Neural progenitor cell (in vitro differentiated cells): ENCODE measurements around the gene DIP2A. TPM values are rescaled to one million over a fixed set of nuclear protein-coding genes. Genes with fewer than 3 reads are reported as not detected.

ENCODE experiments used
- DNase-seq: peaks from one replicate; pipeline ENCODE4 v3.0.0-alpha.2; 2016; ENCODE audit warnings: low spot score
- H2AFZ ChIP-seq: fragments of 200-600 bp; sonication (generic); replicated peaks from 2 replicates; pipeline ENCODE4 v1.6.1; 2016; ENCODE audit warnings: antibody characterized with exemption
- H3F3A ChIP-seq: fragments of 200-600 bp; sonication (generic); 2 replicates; pipeline ENCODE4 v1.6.1; 2016; ENCODE audit warnings: antibody characterized with exemption, low read depth
- H3K27ac ChIP-seq: fragments of 200-600 bp; sonication (generic); 2 replicates; pipeline ENCODE4 v1.5.1; 2016; ENCODE audit warnings: mild to moderate bottlenecking
- H3K27me3 ChIP-seq: fragments of 200-600 bp; sonication (generic); 2 replicates; pipeline ENCODE4 v1.6.1; 2016; ENCODE audit warnings: mild to moderate bottlenecking, moderate library complexity
- H3K36me3 ChIP-seq: fragments of 200-600 bp; sonication (generic); 2 replicates; pipeline ENCODE4 v1.5.1; 2016
- H3K4me1 ChIP-seq: fragments of 200-600 bp; sonication (generic); 2 replicates; pipeline ENCODE4 v1.6.1; 2016; ENCODE audit warnings: mixed run types
- H3K4me2 ChIP-seq: fragments of 200-600 bp; sonication (generic); 2 replicates; pipeline ENCODE4 v1.6.1; 2016
- H3K4me3 ChIP-seq: fragments of 200-600 bp; sonication (generic); 2 replicates; pipeline ENCODE4 v1.5.1; 2016
- H3K79me2 ChIP-seq: fragments of 200-600 bp; sonication (generic); 2 replicates; pipeline ENCODE4 v1.6.1; 2016; ENCODE audit warnings: low read depth
- H3K9ac ChIP-seq: fragments of 200-600 bp; sonication (generic); 2 replicates; pipeline ENCODE4 v1.6.1; 2016
- H3K9me3 ChIP-seq: fragments of 200-600 bp; sonication (generic); 2 replicates; pipeline ENCODE4 v1.5.1; 2016; ENCODE audit warnings: low read depth
- H4K20me1 ChIP-seq: fragments of 200-600 bp; sonication (generic); 2 replicates; pipeline ENCODE4 v1.6.1; 2016; ENCODE audit warnings: low read depth
- H3K27ac Mint-ChIP-seq: 3 replicates; pipeline ENCODE4 v1.8.0; 2021; ENCODE audit warnings: mixed read lengths
- H3K27me3 Mint-ChIP-seq: 2 replicates; pipeline ENCODE4 v1.8.0; 2022; ENCODE audit warnings: low read depth, mild to moderate bottlenecking, inconsistent platforms, moderate library complexity, mixed read lengths; ENCODE audit not compliant: insufficient read depth
- H3K36me3 Mint-ChIP-seq: 3 replicates; pipeline ENCODE4 v1.8.0; 2021; ENCODE audit warnings: mixed read lengths
- H3K4me1 Mint-ChIP-seq: 3 replicates; pipeline ENCODE4 v1.8.0; 2021; ENCODE audit warnings: mixed read lengths
- H3K4me3 Mint-ChIP-seq: 3 replicates; pipeline ENCODE4 v1.8.0; 2021; ENCODE audit warnings: mild to moderate bottlenecking, moderate library complexity, mixed read lengths
- H3K9me3 Mint-ChIP-seq: 3 replicates; pipeline ENCODE4 v1.8.0; 2020; ENCODE audit warnings: mixed read lengths
- EZH2 ChIP-seq: fragments of 200-600 bp; sonication (generic); IDR thresholded peaks from 2 replicates; pipeline ENCODE4 v1.6.1; 2017; ENCODE audit warnings: antibody characterized with exemption, mild to moderate bottlenecking, moderate library complexity
- EZH2phosphoT487 ChIP-seq: fragments of 200-600 bp; sonication (generic); IDR thresholded peaks from 2 replicates; pipeline ENCODE4 v1.6.1; 2017; ENCODE audit warnings: antibody characterized with exemption
- total RNA-seq: library from RNA; depleted of rRNA; stranded (reverse); fragments of >200 nt; gene quantifications from 2 replicates; pipeline ENCODE4 v1.2.3, GENCODE V29; 2015; ENCODE audit warnings: low replicate concordance
- TF ChIP-seq, protein P1 (sequence below): fragments of 200-600 bp; sonication (generic); IDR thresholded peaks from 2 replicates; pipeline ENCODE4 v1.5.1; 2017; ENCODE audit warnings: antibody characterized with exemption, mild to moderate bottlenecking

The DIP2A gene
- total RNA-seq, 1 donor from 2014 or later = 50.7 TPM

DNA sequence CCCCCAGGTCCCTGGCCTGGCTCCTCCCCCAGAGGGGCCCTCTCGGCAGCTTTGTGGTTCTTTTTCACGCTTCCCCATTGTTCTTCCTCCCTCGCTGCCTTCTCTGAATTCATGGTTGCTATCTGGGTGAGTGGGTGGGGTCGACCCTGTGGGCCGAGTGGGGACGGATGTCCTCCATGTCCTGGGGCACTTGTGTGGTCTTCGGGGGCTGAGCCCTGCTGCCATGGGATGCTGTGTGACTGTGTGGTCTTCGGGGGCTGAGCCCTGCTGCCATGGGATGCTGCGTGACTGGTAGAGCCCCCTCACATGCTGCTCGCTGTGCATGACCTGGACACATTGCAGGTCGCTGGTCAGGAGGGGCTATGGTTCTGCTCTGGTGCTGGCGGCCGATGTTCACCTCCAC is 21.6 kb upstream of the DIP2A start:
- no peaks in the 10 kb centered on the region for H3K36me3 ChIP-seq

GRCh38 chr21:46437511-46437910 is 21.2 kb upstream of the DIP2A start:
- Histone ChIP-seq H4K20me1 (no peaks in the 10 kb centered on the region), H3K79me2 (no peaks in the 10 kb centered on the region), H3K27me3 (no peaks in the 10 kb centered on the region), H3F3A (no peaks in the 10 kb centered on the region), H3K36me3 (no peaks in the 10 kb centered on the region), H3K9ac (no peak overlapping the region), H3K4me1 (no peaks in the 10 kb centered on the region), H2AFZ (no peak overlapping the region), H3K27ac (no peak overlapping the region), H3K4me3 (no peak overlapping the region), H3K9me3 (no peaks in the 10 kb centered on the region), H3K4me2 (no peak overlapping the region)
- Mint-ChIP-seq H3K4me1 (peaks cover 7% of the 10 kb centered on the region), H3K9me3 (no peaks in the 10 kb centered on the region), H3K27ac (no peak overlapping the region), H3K4me3 (no peak overlapping the region), H3K36me3 (peaks cover 33% of the 10 kb centered on the region), H3K27me3 (peaks cover 3% of the 10 kb centered on the region)
- TF ChIP-seq EZH2 (no peak), EZH2phosphoT487 (no peak)
- TF ChIP-seq, protein P1, sequence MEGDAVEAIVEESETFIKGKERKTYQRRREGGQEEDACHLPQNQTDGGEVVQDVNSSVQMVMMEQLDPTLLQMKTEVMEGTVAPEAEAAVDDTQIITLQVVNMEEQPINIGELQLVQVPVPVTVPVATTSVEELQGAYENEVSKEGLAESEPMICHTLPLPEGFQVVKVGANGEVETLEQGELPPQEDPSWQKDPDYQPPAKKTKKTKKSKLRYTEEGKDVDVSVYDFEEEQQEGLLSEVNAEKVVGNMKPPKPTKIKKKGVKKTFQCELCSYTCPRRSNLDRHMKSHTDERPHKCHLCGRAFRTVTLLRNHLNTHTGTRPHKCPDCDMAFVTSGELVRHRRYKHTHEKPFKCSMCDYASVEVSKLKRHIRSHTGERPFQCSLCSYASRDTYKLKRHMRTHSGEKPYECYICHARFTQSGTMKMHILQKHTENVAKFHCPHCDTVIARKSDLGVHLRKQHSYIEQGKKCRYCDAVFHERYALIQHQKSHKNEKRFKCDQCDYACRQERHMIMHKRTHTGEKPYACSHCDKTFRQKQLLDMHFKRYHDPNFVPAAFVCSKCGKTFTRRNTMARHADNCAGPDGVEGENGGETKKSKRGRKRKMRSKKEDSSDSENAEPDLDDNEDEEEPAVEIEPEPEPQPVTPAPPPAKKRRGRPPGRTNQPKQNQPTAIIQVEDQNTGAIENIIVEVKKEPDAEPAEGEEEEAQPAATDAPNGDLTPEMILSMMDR = no peak
- no peak for DNase-seq

More for the DNA sequence above, 21.6 kb upstream of the DIP2A start:
- no peaks in the 10 kb centered on the region for H4K20me1 ChIP-seq
- TF ChIP-seq, protein P1 = no peak
- TF ChIP-seq EZH2phosphoT487 (no peak), EZH2 (no peak)
- peaks cover 34% of the 10 kb centered on the region for H3K36me3 Mint-ChIP-seq
- no peak overlapping the region for H3K4me3 ChIP-seq
- no peaks in the 10 kb centered on the region for H3F3A ChIP-seq
- no peaks in the 10 kb centered on the region for H3K79me2 ChIP-seq
- no peaks in the 10 kb centered on the region for H3K9me3 ChIP-seq
- peaks cover 7% of the 10 kb centered on the region for H3K4me1 Mint-ChIP-seq
- no peaks in the 10 kb centered on the region for H3K9me3 Mint-ChIP-seq
- H2AFZ ChIP-seq = no peak overlapping the region
- no peaks in the 10 kb centered on the region for H3K4me1 ChIP-seq
- H3K4me3 Mint-ChIP-seq = no peak overlapping the region
- no peak for DNase-seq
- peak overlapping the region; percentile 20 for H3K9ac ChIP-seq
- peaks cover 3% of the 10 kb centered on the region for H3K27me3 Mint-ChIP-seq
- peak overlapping the region; percentile 76 for H3K27ac Mint-ChIP-seq
- no peaks in the 10 kb centered on the region for H3K27me3 ChIP-seq
- H3K27ac ChIP-seq = no peak overlapping the region
- H3K4me2 ChIP-seq = no peak overlapping the region

- H3F3A ChIP-seq = no peaks in the 10 kb centered on the region
- no peak overlapping the region for H3K4me3 Mint-ChIP-seq
- no peak overlapping the region for H3K4me3 ChIP-seq
- peaks cover 7% of the 10 kb centered on the region for H3K4me1 Mint-ChIP-seq
- H3K9ac ChIP-seq = no peak overlapping the region
- H3K27ac ChIP-seq = no peak overlapping the region
- no peak overlapping the region for H3K4me2 ChIP-seq
- H3K79me2 ChIP-seq = no peaks in the 10 kb centered on the region
- no peaks in the 10 kb centered on the region for H4K20me1 ChIP-seq
- H3K36me3 ChIP-seq = no peaks in the 10 kb centered on the region
- peaks cover 3% of the 10 kb centered on the region for H3K27me3 Mint-ChIP-seq
- no peak for TF ChIP-seq EZH2
- no peak for TF ChIP-seq EZH2phosphoT487
- TF ChIP-seq, protein P1 = no peak
- no peak overlapping the region for H3K27ac Mint-ChIP-seq
- H3K27me3 ChIP-seq = no peaks in the 10 kb centered on the region
- peaks cover 39% of the 10 kb centered on the region for H3K36me3 Mint-ChIP-seq
- H3K9me3 ChIP-seq = no peaks in the 10 kb centered on the region
- no peak for DNase-seq
- no peaks in the 10 kb centered on the region for H3K9me3 Mint-ChIP-seq
- H2AFZ ChIP-seq = no peak overlapping the region
- H3K4me1 ChIP-seq = no peaks in the 10 kb centered on the region
Observed at GRCh38 chr21:46438241-46438640, 20.4 kb upstream of the DIP2A start.
